GM15510 (cell line): ENCODE measurements around the gene TCF7L2.

Source experiments
- POLR2A ChIP-seq: IDR thresholded peaks from 3 replicates; pipeline ENCODE4 v1.6.1; 2011; ENCODE audit warnings: borderline replicate concordance; ENCODE audit not compliant: insufficient read length; ENCODE audit errors: extremely low read depth

The TCF7L2 gene

DNA sequence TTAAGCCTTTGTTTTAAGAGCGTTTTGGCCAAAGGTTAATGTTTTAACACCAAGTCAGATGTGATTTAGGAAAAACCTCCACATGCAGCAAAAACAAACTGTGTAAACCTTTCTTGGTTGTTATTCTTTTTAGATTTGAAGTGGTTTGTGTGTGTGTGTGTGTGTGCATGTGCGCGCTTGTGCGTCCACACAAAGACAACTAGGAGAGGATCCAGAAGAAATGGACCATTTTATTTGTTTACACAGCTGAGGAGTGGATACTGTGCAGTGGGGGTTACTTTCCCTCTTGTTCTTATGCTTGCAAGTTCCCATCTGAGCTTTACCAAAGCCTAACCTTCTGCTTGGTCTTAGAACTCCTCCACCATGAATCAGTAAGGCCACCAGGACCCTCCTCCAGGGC, 20.0 kb downstream of the TCF7L2 start:
- no peak for TF ChIP-seq POLR2A

DNA sequence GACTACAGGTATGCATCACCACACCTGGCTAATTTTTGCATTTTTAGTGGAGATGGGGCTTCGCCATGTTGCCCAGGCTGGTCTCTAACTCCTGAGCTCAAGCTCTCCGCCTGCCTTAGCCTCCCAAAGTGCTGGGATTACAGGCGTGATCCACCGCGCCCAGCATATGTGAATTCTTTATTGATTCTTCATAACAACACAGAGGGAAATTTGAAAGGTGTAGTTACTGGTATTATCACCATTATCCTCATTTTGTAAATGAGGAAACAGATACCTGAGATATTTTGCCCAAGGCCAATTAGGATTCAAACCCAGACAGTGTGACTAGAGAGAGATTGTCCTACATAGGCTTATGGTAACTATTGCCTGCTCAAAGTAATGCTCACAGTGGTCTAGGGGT, 22.6 kb downstream of the TCF7L2 start:
- TF ChIP-seq POLR2A: no peak

DNA sequence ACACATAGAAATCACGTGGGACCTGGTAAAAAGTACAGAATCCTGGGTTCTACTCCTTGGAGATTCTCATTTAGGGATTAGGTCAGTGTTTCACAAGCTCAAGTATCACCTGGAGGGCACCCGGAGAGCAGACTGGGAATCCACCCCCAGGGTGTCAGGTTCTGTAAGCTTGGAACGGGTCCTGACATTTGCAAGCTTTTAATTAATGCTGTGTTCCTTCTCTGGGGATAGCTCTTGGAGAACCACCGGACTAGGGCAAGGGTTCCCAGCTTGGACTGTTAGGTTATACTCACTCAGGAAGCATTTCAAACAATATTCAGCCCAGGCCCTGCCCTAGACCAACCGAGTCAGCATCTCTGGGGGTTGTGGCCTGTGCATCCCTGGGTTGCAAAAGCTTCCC, 23.0 kb downstream of the TCF7L2 start:
- no peak for TF ChIP-seq POLR2A

DNA sequence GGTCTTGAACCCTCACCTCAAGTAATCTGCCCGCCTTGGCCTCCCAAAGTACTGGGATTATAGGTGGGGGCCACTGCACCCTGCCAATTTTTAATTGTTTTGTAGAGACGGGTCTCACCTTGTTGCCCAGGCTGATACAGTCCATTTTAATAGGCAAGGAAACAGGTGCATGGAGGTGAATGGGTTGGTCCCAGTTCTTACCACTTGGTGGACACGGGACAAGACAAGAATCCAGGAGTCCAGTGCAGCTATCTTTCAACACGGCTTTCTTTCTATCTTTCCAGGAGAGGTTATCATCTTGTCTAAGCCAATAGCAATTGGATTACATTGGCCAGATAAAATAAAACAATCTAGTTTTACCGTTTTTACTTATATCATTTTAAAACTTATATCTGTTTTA, 23.8 kb downstream of the TCF7L2 start:
- no peak for TF ChIP-seq POLR2A

DNA sequence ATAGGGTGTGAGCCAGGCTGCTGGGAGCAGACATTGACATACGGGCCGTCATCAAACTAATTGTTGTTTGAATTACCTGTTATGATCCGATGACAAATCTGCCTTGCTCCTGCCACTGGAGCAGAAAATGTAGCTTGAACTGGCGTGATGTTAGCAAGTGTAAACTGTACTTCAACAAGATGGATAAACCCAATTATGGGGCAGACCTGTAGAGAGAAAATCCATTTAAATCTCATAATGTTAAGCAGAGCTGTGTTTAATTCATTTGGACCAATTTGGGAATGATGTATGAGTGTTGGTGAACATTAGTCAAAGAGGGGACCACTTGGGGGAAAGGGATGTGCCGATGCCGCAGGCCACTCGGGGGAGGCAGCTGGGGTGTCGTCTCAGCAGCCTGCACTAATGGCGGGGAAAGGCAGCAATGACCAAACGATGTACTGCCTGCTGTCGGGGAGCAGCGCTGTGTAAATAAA, 27.4 kb downstream of the TCF7L2 start:
- no peak for TF ChIP-seq POLR2A

DNA sequence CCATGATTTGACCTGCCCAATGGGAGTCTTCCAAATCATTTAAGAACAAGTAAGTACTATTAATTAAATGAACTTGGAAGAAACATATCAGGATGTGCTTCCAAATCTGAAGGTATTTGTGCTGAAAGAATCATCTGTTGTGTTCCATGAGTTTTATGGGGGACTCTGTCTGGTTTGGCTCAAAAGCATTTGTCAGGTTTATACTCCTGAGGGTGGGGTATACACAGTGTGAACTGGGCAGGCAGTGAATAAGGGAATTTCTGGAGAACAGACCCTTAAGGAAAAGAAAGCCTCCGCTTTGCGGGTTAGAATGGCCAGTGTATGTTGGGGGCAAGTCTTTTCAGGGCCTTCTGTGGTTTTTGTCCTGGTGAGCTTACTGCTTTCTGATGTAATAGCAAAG, 29.9 kb downstream of the TCF7L2 start:
- TF ChIP-seq POLR2A: no peak

DNA sequence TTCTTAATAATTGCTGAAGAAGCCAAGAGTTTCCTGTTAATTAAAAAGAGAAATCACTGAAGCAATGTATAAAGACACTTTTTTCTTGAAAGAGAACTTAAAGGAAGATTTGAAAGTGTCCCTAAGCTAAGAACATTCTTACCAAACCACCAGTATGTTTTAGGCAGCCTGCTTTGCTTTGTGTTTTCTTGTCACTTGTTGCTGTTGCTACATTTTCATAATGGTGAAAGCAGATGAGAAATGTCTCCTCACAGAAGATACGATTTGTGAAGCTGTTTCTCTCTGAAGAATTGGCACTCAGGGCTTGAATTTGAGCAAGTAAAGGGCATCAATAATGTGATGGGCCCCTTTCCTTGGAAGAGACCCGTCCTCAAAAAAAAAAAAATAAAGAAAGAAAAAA, 30.9 kb downstream of the TCF7L2 start:
- TF ChIP-seq POLR2A: no peak

DNA sequence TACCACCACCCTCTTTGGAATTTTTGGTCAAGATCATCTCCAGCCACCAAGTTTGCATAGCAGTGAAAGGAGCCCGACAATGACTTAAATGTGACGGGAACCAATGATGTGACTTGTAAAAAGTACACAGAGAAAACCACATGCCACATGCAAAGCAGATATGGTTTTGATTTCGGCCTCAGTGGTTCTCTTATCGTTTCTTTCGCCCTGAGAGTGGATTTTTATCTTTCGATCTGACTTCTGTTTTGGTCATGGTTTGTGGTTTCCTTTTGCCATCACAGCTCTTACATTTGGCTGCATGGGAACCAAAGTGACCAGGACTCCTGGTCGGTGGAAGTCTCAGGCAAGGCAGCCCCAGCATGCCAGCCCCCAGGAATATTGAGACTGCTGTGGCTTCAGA, 31.5 kb downstream of the TCF7L2 start:
- TF ChIP-seq POLR2A: no peak

DNA sequence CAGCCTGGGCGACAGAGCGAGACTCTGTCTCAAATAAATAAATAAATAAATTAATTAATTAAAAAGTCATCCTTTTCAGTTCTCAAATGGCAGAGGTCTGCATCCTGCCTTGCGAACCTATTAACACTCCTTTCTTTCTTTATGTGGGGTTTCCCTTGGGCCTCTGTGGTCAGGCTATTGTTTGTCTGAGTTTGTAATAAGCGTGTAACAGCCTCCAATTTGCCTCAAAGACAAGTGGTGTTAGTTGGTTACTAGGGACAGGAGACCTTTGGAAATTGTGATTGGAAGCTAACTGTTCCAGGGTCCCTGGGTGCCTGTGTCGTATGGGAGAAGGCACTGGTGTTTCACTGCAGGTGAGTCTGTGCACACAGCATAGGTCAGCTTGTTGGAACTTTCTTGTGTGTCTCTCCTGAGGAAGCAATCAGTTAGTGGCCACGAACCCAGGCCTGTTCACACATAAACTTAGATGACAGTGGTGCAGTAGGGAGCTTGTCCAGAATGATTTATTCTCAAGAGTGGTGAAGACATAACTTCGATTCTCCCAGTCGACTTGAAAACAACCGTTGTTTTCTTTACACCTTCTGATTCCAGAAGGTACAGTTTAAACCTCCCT, 33.5 kb downstream of the TCF7L2 start:
- no peak for TF ChIP-seq POLR2A

DNA sequence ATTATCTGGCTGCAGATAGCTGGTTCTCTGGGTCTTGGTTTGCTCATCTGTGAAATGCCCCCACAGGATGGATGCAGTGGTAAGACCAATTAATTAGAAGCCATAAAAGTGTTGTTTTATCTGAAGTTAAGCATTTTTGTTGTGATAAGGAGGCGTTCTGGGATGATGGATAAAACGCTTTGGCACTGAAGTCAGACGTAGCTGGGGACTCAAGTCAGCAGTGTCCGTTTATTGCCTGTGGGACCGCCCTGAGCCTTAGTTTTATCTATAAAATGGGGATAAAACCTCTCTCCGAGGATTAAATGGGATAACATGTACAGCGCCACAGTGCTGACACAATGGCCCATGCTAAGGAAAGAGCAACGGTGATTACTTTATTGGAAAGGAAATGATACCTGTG, 34.7 kb downstream of the TCF7L2 start:
- no peak for TF ChIP-seq POLR2A

DNA sequence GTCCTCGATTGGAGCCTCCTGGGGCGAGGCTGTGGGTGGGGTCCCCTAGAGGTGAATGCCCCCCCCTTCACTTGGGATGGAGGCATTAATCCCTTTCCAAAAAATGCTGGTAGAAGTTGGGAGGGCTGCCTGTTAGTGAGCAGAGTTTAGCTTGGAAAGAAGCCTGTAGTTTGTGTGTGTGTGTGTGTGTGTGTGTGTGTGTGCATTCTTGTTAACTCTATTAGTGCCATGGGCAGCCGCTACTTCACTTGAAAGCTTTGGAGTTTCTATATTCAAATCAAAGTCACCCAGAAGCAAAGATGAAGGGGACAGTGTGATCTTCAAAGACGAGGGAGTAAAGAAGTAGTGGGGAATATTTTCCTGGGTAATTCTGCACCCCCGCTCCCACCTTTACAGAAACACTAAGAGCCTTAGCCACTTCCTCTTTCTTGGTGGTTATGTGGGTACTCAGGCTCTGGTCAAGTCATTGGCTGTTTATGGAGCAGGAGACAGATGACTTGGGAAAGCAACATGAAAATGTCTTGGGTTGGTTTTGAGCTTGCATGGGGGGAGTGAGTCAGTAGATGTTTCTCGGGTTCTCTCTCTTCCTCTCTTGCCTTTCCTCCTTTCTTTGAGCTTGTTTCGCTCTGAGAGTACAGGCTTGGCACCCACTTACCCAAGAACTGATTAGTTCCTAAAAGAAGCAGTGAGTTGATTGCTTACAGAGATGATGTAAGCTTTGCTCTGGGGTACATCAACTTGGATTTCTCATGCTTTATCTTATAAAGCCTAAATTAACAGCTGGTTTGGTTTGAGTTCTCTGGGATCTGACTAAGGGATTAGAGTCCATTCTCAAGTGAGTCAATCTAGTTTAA, 35.9 kb downstream of the TCF7L2 start:
- no peak for TF ChIP-seq POLR2A

DNA sequence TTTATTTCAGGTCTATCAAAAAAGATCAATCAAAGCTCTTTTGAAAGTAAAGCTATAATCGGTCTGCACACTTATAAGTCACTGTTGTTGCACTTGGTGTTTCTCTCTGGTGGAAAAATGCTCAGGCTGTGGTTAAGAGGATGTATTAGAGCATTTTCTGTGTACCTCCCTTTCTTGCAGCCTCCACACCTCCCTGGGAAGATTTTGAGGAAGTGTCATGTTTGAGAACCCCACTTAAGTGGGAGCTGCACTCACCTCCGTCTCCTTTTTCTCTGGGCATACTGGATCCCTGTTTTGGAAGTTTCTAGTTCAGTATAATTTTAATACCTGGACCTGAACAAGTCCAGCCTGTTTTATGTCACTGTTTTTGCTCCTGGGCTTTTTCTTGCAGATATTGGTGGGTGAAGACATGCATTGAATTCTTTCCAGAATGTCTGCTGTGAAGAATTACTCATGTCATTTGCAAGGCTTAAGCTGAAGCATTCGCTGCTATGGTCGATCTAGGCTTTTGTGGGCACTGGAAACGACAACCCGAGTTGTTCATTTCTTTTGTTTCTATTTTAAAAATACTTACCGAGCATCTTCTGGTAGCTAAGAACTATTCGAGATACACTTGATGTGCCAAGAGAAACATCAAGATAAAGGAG, 36.6 kb downstream of the TCF7L2 start:
- no peak for TF ChIP-seq POLR2A

DNA sequence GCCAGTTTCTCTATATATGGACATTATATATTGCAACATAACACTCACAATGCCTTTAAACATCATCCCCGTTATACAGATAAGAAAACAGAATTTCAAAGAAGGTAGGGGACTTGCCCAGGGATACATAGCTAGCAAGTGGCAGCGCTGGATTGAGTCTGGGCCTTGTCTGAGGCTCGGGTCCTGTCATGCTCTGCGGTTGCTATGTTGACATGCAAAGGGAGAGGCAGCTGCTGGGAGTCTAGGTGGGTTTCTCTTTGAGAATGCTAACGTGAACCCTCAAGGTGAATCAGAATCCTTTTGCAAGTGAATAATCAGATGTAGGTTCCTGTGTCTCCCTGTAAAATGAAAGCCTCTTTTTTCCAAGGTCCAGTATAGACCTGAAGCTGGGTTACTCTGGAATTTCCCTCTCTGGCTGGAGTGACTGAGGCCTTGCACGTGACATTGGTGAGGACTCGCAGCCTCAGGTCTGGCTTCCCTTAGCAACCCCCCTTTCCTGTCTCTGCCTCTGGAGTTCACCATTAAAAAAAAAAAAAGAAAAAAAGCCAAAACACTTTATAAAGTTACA, 38.9 kb downstream of the TCF7L2 start:
- TF ChIP-seq POLR2A: no peak

DNA sequence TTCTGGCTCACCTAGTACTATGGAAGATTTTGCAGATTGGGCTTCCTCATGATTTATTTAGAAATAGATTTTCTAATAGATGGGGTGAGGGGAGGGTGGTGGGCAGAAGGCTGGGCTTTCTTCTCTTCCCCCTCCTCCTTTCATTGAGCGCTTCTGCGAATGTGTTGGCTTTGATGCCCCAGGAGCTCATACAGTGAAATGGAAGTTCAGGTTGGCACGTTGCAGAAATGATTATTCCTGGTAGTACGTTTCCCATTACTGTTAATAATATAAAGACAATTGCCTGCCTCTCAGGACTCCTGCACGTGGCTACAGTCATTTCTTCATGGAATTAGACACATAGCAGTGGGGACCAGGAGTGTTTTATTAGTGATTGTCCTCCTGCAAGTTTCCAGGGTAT, 39.8 kb downstream of the TCF7L2 start:
- TF ChIP-seq POLR2A: no peak

DNA sequence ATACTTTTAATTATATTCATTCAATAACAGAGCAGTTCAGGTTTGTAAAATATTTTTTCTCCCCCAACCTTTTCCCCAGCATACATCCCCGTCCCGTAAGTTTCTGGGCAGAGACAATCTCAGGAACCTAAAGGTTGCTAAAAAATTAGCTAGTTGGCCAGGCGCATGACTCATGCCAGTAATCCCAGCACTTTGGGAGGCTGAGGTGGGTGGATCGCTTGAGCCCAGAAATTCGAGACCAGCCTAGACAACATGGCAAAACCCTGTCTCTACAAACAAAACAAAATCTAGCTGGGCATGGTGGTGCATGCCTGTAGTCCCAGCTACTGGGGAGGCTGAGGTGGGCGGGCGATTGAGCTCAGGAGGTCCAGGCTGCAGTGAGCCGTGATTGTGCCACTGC, 40.2 kb downstream of the TCF7L2 start:
- no peak for TF ChIP-seq POLR2A
